Measurements from ENCODE around the gene MLH3. TPM values are rescaled to one million over a fixed set of nuclear protein-coding genes. Genes with fewer than 3 reads are reported as not detected.

MLH3 gene
- polyA plus RNA-seq, 1 experiment, result 5.7 TPM

Small RNA genes within 50 kb of the gene (small RNA-seq; reads per million reads assigned to genes)
- gene RNU6-689P (ENCODE audit: insufficient read length, low read depth, low replicate concordance), result not detected

Other genes starting within 250 kb of the MLH3 start
- not detected in 2 replicates for gene PROX2, start 175.3 kb downstream of the MLH3 start, polyA plus RNA-seq (2011; rRNA removed)
- 125 and 150 TPM in 2 replicates for gene DLST, start 169.6 kb downstream of the MLH3 start, polyA plus RNA-seq (2011; rRNA removed)
- gene RPS6KL1, start 128.2 kb downstream of the MLH3 start, polyA plus RNA-seq (2011; rRNA removed), result 1.4 and 2.8 TPM in 2 replicates
- 3.3 and 4.1 TPM in 2 replicates for gene PGF, start 95.9 kb downstream of the MLH3 start, polyA plus RNA-seq (2011; rRNA removed)
- gene EIF2B2, start 48.5 kb downstream of the MLH3 start, polyA plus RNA-seq (2011; rRNA removed), result 78.0 and 79.8 TPM in 2 replicates
- gene ACYP1, start 12.6 kb upstream of the MLH3 start, polyA plus RNA-seq (2011; rRNA removed), result 9.0 and 17.7 TPM in 2 replicates
- 0.85 and 1.2 TPM in 2 replicates for gene ZC2HC1C, start 18.2 kb upstream of the MLH3 start, polyA plus RNA-seq (2011; rRNA removed)
- gene NEK9, start 75.6 kb upstream of the MLH3 start, polyA plus RNA-seq (2011; rRNA removed), result 38.1 and 53.4 TPM in 2 replicates
- gene TMED10, start 125.1 kb upstream of the MLH3 start, polyA plus RNA-seq (2011; rRNA removed), result 466 and 505 TPM in 2 replicates
- gene FOS, start 227.4 kb upstream of the MLH3 start, polyA plus RNA-seq (2011; rRNA removed), result 57.8 and 84.1 TPM in 2 replicates

All from BJ (cell line).